WTC11 (cell line): ENCODE results near the gene CCDC175.

Source experiments
- ATF1 ChIP-seq: sonication (generic); formaldehyde crosslinking; IDR thresholded peaks from 2 replicates; pipeline ENCODE4 v1.8.1; 2023; ENCODE audit warnings: mild to moderate bottlenecking, moderate library complexity, missing genetic modification reagents
- FOXP1 ChIP-seq: sonication (generic); formaldehyde crosslinking; IDR thresholded peaks from 2 replicates; pipeline ENCODE4 v1.8.0; 2022; ENCODE audit warnings: missing genetic modification reagents, mild to moderate bottlenecking, moderate library complexity, borderline replicate concordance
- MYBL2 ChIP-seq: sonication (generic); formaldehyde crosslinking; IDR thresholded peaks from 2 replicates; pipeline ENCODE4 v1.8.1; 2023; ENCODE audit warnings: mild to moderate bottlenecking, moderate library complexity, missing genetic modification reagents
- NFE2L1 ChIP-seq: sonication (generic); formaldehyde crosslinking; IDR thresholded peaks from 2 replicates; pipeline ENCODE4 v1.8.1; 2023; ENCODE audit warnings: missing genetic modification reagents
- NR3C1 ChIP-seq: sonication (generic); formaldehyde crosslinking; conservative IDR thresholded peaks from 2 replicates; pipeline ENCODE4 v1.8.1; 2023; ENCODE audit warnings: low read depth, mild to moderate bottlenecking, missing genetic modification reagents
- RELA ChIP-seq: sonication (generic); formaldehyde crosslinking; IDR thresholded peaks from 2 replicates; pipeline ENCODE4 v1.8.1; 2022; ENCODE audit warnings: missing genetic modification reagents, mild to moderate bottlenecking, borderline replicate concordance
- TEAD4 ChIP-seq: sonication (generic); formaldehyde crosslinking; IDR thresholded peaks from 2 replicates; pipeline ENCODE4 v1.8.0; 2022; ENCODE audit warnings: mild to moderate bottlenecking, missing genetic modification reagents
- TP53 ChIP-seq: sonication (generic); formaldehyde crosslinking; IDR thresholded peaks from 2 replicates; pipeline ENCODE4 v1.8.1; 2023; ENCODE audit warnings: mild to moderate bottlenecking, missing genetic modification reagents
- ZNF671 ChIP-seq: fragments of 250-450 bp; sonication (Bioruptor Pico); IDR thresholded peaks from 2 replicates; pipeline ENCODE4 v1.8.0; 2021; ENCODE audit warnings: mild to moderate bottlenecking
- TF ChIP-seq, protein P1 (sequence below): sonication (generic); formaldehyde crosslinking; IDR thresholded peaks from 2 replicates; pipeline ENCODE4 v1.8.0; 2023; ENCODE audit warnings: missing genetic modification reagents, mild to moderate bottlenecking, borderline replicate concordance
- TF ChIP-seq, protein P2 (sequence below): fragments of 200-600 bp; IDR thresholded peaks from 2 replicates; pipeline ENCODE4 v1.8.0; 2022; ENCODE audit warnings: antibody characterized with exemption
- TF ChIP-seq, protein P3 (sequence below): sonication (generic); formaldehyde crosslinking; conservative IDR thresholded peaks from 2 replicates; pipeline ENCODE4 v1.8.1; 2022; ENCODE audit warnings: mild to moderate bottlenecking, missing genetic modification reagents
- TF ChIP-seq, protein P4 (sequence below): sonication (generic); formaldehyde crosslinking; IDR thresholded peaks from 2 replicates; pipeline ENCODE4 v1.8.1; 2023; ENCODE audit warnings: mild to moderate bottlenecking, missing genetic modification reagents, moderate library complexity
- TF ChIP-seq, protein P5 (sequence below): sonication (generic); formaldehyde crosslinking; IDR thresholded peaks from 2 replicates; pipeline ENCODE4 v1.8.0; 2022; ENCODE audit warnings: mild to moderate bottlenecking, missing genetic modification reagents

DNA sequence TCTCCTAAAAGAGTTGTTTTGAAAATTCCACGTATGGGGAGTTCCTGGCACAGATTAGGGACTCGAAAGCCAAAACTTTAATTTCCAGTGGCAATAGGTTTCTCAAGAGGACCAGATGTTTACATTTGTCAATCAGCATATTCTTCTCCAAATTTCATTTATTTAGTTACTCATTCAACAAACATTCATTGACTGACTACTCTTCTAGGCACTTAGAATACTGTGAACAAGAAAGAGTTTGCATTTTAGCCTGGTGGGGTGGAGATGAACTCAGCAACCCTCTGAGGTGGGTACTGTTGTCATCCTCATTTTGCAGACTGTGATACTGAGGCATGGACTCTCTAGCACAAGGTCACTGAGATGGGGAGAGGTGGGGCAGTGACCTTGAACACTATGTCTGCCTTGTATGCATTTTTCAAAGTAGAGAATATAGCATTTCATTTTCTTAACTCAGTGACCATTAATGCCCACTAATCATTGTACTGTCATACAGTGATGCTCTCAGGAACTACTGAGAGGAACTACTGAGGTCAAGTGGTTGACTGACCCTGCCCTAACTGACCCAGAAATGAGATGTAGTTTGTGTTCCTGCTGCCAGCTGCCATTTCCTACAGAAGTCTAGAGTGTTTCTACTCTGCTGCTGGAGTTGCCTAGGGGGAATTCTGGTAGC lies 94.6 kb downstream of the CCDC175 start:
- no peak for TF ChIP-seq ATF1 (CRISPR knock-in tag)
- TF ChIP-seq FOXP1 (CRISPR knock-in tag): no peak
- no peak for TF ChIP-seq RELA (CRISPR knock-in tag)
- no peak for TF ChIP-seq NR3C1 (CRISPR knock-in tag)
- TF ChIP-seq, protein P1, sequence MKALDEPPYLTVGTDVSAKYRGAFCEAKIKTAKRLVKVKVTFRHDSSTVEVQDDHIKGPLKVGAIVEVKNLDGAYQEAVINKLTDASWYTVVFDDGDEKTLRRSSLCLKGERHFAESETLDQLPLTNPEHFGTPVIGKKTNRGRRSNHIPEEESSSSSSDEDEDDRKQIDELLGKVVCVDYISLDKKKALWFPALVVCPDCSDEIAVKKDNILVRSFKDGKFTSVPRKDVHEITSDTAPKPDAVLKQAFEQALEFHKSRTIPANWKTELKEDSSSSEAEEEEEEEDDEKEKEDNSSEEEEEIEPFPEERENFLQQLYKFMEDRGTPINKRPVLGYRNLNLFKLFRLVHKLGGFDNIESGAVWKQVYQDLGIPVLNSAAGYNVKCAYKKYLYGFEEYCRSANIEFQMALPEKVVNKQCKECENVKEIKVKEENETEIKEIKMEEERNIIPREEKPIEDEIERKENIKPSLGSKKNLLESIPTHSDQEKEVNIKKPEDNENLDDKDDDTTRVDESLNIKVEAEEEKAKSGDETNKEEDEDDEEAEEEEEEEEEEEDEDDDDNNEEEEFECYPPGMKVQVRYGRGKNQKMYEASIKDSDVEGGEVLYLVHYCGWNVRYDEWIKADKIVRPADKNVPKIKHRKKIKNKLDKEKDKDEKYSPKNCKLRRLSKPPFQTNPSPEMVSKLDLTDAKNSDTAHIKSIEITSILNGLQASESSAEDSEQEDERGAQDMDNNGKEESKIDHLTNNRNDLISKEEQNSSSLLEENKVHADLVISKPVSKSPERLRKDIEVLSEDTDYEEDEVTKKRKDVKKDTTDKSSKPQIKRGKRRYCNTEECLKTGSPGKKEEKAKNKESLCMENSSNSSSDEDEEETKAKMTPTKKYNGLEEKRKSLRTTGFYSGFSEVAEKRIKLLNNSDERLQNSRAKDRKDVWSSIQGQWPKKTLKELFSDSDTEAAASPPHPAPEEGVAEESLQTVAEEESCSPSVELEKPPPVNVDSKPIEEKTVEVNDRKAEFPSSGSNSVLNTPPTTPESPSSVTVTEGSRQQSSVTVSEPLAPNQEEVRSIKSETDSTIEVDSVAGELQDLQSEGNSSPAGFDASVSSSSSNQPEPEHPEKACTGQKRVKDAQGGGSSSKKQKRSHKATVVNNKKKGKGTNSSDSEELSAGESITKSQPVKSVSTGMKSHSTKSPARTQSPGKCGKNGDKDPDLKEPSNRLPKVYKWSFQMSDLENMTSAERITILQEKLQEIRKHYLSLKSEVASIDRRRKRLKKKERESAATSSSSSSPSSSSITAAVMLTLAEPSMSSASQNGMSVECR (CRISPR knock-in tag): no peak
- TF ChIP-seq, protein P2, sequence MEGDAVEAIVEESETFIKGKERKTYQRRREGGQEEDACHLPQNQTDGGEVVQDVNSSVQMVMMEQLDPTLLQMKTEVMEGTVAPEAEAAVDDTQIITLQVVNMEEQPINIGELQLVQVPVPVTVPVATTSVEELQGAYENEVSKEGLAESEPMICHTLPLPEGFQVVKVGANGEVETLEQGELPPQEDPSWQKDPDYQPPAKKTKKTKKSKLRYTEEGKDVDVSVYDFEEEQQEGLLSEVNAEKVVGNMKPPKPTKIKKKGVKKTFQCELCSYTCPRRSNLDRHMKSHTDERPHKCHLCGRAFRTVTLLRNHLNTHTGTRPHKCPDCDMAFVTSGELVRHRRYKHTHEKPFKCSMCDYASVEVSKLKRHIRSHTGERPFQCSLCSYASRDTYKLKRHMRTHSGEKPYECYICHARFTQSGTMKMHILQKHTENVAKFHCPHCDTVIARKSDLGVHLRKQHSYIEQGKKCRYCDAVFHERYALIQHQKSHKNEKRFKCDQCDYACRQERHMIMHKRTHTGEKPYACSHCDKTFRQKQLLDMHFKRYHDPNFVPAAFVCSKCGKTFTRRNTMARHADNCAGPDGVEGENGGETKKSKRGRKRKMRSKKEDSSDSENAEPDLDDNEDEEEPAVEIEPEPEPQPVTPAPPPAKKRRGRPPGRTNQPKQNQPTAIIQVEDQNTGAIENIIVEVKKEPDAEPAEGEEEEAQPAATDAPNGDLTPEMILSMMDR: no peak
- TF ChIP-seq, protein P3, sequence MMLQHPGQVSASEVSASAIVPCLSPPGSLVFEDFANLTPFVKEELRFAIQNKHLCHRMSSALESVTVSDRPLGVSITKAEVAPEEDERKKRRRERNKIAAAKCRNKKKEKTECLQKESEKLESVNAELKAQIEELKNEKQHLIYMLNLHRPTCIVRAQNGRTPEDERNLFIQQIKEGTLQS (CRISPR knock-in tag): no peak
- no peak for TF ChIP-seq TP53 (CRISPR knock-in tag)
- TF ChIP-seq ZNF671: no peak
- TF ChIP-seq, protein P4, sequence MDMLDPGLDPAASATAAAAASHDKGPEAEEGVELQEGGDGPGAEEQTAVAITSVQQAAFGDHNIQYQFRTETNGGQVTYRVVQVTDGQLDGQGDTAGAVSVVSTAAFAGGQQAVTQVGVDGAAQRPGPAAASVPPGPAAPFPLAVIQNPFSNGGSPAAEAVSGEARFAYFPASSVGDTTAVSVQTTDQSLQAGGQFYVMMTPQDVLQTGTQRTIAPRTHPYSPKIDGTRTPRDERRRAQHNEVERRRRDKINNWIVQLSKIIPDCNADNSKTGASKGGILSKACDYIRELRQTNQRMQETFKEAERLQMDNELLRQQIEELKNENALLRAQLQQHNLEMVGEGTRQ (CRISPR knock-in tag): no peak
- no peak for TF ChIP-seq TEAD4 (CRISPR knock-in tag)
- TF ChIP-seq MYBL2 (CRISPR knock-in tag): no peak
- no peak for TF ChIP-seq NFE2L1
- TF ChIP-seq, protein P5, sequence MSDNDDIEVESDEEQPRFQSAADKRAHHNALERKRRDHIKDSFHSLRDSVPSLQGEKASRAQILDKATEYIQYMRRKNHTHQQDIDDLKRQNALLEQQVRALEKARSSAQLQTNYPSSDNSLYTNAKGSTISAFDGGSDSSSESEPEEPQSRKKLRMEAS: no peak
